Stimulated activated CD4-positive, alpha-beta T cell treated with anti-CD3 and anti-CD28 coated beads, Interleukin-15, amount 100 ng/mL, for 48 hours (primary cell): ENCODE data around the gene DNM1.
"Not testable (repeated sequence)": the region's sequence is repeated elsewhere in the genome, so short reads cannot be mapped to it uniquely, and the experiment has no call there.

Experiments used
- DNase-seq, 2 donors: peaks; one replicate each; pipeline ENCODE4 v3.0.0-alpha.2; 2020; ENCODE audit warnings: low read depth in 2 of 2

DNM1 gene

GRCh38 chr9:128178806-128179431, 24.3 kb upstream of the DNM1 start:
- no peak for DNase-seq

DNA sequence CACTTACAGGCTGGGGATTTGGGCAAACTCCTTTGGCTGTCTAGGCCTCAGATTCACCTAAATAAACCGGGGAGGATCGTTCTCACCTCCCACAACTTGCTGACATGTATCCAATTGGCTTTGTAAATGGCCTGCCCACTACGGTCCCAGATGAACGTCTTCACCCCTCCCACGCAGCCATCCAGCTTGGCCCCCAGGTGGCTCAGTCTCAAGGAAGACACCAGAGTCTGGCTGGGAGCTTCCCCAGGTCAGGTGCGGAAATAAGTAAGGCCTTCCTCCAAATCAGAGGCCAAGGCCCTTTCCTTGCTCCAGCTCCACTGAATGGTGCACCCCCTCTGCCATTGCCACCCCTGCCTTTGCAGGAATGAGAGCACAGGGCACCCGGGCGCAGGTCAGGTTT, 23.2 kb upstream of the DNM1 start:
- no peak for DNase-seq

DNA sequence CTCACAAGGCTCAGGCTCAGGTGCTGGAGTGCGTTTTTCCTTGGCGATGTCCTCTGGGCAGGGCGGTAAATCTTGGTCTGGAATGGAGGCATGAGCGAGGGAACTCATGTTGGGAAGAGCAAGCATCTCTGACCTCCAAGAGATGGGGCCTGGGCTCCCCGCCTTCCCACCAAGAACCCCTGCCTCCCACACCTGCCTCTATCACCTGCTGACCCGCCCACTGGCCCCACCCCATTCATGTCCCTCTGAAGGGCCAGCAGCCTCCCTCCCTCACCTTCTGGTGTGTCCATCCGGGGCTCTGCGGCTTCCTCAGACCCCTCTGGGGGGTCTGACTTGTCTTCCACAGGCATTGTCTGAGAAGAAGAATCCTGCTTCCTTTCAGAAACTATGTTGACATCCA, 22.7 kb upstream of the DNM1 start:
- DNase-seq, result no peak

DNA sequence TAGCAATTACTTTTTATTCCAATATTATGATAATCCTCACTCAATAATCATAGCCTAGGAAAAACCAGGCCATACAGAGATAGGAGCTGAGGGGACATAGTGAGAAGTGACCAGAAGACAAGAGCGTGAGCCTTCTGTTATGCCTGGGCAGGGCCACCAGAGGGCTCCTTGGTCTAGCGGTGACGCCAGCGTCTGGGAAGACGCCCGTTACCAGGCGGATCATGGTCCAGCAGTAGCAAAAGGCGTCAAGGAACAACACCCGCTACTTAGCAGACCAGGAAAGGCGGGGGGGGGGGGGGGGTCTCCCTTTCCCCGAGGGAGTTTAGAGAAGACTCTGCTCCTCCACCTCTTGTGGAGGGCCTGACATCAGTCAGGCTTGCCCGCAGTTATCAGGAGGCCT, 21.7 kb upstream of the DNM1 start:
- not testable (repeated sequence) for DNase-seq

GRCh38 chr9:128182893-128183588, 20.1 kb upstream of the DNM1 start:
- no peak for DNase-seq

GRCh38 chr9:128185979-128186965, 16.9 kb upstream of the DNM1 start:
- no peak for DNase-seq

DNA sequence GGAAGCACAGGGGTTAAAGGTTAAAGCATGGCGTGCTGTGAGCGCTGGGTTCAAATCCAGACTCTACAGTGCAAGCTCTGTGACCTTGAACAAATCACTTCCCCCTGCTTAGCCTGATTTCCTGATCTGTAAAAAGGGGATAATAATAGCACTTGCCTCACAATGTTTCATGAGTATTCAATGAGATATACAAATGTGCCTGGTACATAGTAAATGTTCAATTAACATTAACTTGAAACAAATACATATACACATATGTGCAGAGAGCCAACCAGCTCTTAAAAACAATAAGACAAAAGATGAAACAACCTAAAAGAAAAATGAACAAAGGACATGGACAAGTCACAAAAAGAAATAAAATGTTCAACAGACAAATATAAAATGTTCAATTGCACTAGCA, 15.8 kb upstream of the DNM1 start:
- DNase-seq, result no peak

- DNase-seq, result no peak
Measured at GRCh38 chr9:128188209-128188608, 15.0 kb upstream of the DNM1 start.

- DNase-seq, result no peak
Measured at GRCh38 chr9:128190013-128190412, 13.2 kb upstream of the DNM1 start.

DNA sequence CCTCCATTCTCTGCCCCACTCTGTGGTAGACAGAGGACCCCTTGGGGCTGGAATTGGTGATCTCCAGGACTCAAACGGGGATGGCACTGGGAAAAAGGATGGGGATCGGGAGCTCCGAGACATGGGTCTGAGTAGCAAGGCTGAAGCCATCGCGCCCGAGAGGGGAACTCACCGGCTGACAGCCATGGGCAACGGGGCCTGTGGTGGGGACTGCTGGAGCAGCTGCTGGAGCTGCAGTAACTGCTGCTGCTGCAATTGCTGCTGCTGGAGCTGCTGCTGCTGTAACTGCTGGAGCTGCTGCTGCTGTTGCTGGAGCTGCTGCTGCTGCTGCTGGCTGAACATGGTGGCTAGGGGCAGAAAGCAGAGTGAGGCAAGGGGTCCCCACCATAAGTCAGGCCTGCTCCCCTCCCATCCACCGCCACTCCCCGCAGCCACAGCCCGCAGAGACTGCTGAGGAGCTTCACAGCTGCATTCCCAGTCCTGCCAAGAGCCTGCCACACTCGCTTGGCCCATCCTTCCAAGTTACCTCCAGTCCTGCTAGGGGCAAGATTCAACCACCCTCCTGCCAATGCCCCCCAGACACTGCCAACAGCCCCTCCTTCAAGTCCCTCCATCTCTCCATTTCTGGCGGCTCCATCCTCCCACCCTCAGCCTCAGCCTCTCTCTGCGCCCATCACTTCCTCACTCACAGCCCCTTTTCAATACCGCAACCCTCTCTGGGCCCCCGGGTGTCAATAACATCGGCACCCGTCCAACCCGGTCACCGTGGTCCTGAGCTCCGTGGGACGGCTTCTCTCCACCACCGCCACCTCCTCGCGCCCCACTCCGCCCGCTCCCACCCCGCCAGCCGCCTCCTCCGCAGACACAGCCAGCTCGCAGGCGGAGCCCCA, 12.4 kb upstream of the DNM1 start:
- no peak for DNase-seq

DNA sequence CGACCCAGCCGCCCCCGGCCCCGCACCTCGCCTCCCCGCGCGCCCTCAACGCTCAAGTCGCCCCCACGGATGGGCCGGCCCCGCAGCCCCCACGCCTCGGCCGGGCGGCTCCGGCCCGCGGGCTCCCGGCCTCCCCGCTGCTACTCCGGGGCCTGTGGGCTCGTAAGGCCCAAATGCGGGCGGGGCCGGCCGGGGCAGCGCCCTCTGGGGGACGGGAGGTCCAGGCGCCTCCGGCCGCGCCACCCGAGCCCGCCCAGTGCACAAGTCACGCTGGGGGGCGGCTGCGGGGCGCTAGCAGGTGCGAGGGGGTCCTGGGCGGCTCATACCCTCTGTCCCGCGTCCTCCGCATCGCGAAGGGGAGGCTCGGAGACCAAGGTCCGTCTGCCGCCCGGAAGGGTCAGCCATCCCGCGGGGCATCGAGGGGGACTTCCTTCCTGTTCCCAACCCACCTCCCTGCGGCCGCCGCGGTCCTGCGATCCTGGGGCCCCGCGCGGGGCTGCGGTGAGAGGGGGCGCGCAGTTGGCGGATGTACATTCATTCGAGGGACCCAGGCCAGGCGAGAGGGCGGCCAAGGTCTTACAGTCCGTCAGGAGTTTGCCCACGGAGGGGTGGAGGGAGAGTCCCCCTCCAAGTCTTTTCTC, 11.7 kb upstream of the DNM1 start, which contains the start of gene CIZ1:
Gene CIZ1 (minus strand): TSS at position 167 of the 641 bp plus-strand sequence. CDS start 715 bp downstream, outside the sequence.
- peak; percentile 49 to 66 for DNase-seq

DNA sequence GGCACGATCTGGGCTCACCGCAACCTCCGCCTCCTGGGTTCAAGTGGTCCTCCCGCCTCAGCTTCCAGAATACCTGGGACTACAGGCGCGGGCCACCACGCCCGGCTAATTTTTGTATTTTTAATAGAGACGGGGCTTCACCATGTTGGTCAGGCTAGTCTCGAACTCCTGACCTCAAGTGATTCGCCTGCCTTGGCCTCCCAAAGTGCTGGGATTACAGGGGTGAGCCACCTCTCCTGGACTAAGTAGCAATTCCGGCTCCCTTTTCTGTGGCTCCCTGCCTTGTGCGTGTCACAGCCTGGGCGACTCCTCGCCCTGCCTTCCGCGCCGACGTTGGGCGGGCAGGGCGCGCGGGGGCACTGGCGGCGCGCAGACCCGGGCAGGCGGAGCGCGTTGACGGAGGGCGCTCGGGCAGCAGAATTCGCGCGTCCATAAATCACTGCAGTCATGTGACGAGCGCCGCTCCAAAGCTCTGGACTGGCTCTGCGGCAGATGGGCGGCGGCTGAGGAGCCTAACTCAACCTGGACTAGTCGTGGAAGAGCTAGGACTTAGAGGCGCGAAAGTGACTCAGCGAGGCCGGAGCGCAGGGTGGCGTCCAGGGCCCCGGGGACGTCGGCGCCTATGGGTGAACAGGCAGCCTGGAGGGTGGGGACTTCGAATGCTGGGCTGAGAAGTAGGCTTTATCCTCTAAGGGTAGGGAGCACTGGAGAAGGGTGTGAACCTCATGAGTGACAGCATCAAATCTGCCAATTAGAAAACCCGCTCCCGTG, 10.4 kb upstream of the DNM1 start:
- peak in 1 of 2 donors; percentile 28 for DNase-seq

- no peak for DNase-seq
Measured at GRCh38 chr9:128193469-128194096, 9.6 kb upstream of the DNM1 start.

GRCh38 chr9:128201441-128202369, 1.5 kb upstream of the DNM1 start:
- DNase-seq, result no peak

DNA sequence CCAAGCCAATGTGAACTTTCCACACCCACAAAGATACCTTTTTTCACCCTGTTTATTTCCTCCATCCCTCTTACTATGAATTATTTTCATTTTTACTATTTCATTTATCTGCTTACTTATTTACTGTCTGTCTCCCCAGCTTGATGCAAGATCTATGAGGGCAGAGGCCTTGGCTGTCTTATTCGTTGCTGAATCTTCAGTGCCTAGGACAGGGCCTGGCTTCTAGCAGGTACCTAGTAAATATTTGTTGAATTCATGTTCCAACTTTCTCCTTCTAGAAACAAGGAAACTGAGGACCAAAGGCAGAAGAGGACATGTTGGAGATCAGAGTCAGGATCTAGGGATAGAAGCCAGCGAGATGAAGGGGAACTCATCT, 543 bp upstream of the DNM1 start:
- no peak for DNase-seq

DNA sequence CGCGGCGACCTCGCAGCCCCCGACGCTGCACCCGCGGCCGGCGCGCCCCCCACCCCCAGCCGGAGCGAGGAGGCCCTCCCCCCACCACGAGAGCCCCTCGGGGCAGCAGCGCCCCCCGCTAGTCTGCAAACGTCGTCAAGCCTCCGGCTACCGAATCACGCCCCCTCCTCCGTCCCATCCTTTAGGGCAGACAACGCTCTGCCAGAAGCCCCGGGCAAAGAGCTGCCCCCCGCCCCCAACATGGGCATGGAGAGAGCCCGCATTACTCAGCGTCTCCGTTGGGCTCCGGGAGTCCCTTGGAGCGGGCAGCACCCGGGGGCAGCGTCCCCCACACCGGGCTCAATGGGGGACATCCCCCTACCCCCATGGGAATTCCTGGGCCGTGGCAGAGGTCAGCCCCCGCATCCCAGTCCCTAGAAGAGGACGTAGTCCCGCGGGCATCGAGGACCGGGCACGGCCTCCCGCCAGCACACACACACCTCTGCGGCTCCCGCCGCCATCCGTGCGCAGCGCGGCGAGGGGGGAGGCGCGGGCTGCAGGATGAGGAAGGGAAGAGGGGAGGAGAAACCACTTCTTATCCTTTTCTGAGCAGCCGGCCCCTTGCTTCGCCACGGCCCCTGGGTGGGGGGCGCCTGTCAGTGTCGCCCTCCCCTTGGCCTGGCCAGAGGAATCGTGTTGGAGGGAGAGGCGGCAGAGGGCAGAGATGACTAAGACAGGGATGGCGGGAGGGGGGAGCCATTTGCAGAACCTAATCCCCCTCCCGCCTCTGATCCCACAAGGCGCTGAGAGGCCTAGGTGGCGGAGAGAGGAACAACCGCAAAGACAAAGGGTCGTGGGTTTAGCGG, 750 bp downstream of the DNM1 start:
- no peak for DNase-seq

DNA sequence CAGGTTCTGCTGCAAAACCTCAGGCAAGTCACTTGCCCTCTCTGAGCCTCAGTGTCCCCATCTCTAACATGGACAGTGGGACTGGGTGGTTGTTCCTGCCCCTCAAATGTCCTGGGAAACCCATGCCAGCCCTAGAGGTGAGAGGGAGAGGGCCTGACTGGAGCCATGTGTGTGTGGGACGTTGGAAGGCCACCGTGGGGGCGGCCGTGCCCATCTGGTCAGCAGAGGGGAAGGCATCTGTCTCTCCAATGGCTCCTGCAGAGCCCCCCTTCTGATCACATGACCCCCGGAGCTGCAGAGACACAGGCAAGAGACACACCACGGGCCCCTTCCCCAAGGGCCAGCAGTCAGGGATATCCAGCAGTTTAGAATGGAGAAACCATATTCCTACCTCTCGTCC, 1.7 kb downstream of the DNM1 start:
- DNase-seq, result no peak
